ENCODE measurements around the gene SCAMP4. TPM values are rescaled to one million over a fixed set of nuclear protein-coding genes. Genes with fewer than 3 reads are reported as not detected.

Gene SCAMP4
- total and polyA plus RNA-seq, 7 experiments from 2014 or later: 11.8 to 35.5 (median 19.7) TPM

DNA sequence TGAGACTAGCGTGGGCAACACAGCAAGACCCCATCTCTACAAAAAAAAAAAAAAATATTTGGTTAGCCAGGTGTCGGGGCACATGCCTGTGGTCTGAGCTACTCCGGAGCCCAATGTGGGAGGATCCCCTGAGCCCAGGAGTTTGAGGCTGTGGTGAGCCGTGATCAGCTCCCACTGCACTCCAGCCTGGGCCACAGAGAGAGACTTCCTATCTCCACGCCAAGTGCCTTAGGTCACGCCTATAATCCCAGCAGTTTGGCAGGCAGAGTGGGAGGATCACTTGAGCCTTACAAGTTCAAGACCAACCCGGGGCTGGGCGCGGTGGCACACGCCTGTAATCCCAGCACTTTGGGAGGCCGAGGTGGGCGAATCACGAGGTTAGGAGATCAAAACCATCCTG lies 8.7 kb upstream of the SCAMP4 start:
- Histone ChIP-seq H3K36me3 (ENCODE audit: control insufficient read depth in 2 of 3, insufficient read depth in 3 of 3, low read length in 3 of 3) (no peaks in the 10 kb centered on the region), H3K27me3 (ENCODE audit: control insufficient read depth in 2 of 2, insufficient read depth in 2 of 2, low read length in 2 of 2) (no peaks in the 10 kb centered on the region), H3K4me3 (ENCODE audit: low read length) (peak overlapping the region; percentile 13), H3K9me3 (ENCODE audit: control insufficient read depth in 2 of 3, low read length in 3 of 3) (no peaks in the 10 kb centered on the region), H3K4me1 (ENCODE audit: control insufficient read depth in 2 of 2, insufficient read depth in 2 of 2, low read length in 2 of 2) (peaks cover 16 to 29% of the 10 kb centered on the region in 2 donors), H3K27ac (ENCODE audit: low read depth, low read length) (peak overlapping the region; percentile 65)
- Mint-ChIP-seq H3K27me3 (no peaks in the 10 kb centered on the region), H3K36me3 (no peaks in the 10 kb centered on the region), H3K4me3 (peak overlapping the region; percentile 82 to 93 (median 88)), H3K4me1 (peaks cover 10 to 46% (median 32%) of the 10 kb centered on the region in 7 donors), H3K27ac (peak overlapping the region in 7 of 9 donors; percentile 70 to 99 (median 97)), H3K9me3 (no peaks in the 10 kb centered on the region)
- intact Hi-C loops (cut with micrococcal nuclease): loop anchor here in 1 of 2 donors (2.0 kb wide), 1 partner anchor 32 kb away; no protein-coding TSS in a partner anchor
- CTCF ChIA-PET: interaction anchor here (0.6 to 2.4 kb wide), 4 partner anchors 20 to 887 kb away, joined by 3 to 7 read pairs (median 4); partner anchors contain the start of gene SGTA
- ATAC-seq (no peak), DNase-seq (no peak)
- POLR2A ChIA-PET: interaction anchor here (0.5 to 7.4 kb wide), 11 partner anchors 12 to 423 kb away, joined by 3 to 57 read pairs (median 3); partner anchors contain the start of gene ABHD17A

GRCh38 chr19:1901940-1902404 lies 3.2 kb upstream of the SCAMP4 start:
- Mint-ChIP-seq H3K4me1 (peaks cover 14 to 47% (median 31%) of the 10 kb centered on the region in 7 donors), H3K4me3 (no peak overlapping the region), H3K36me3 (no peaks in the 10 kb centered on the region), H3K27me3 (no peaks in the 10 kb centered on the region), H3K27ac (peak overlapping the region in 2 of 9 donors; percentile 25 to 32), H3K9me3 (peaks cover 0 to 2% (median 0%) of the 10 kb centered on the region in 11 donors)
- H3K4me3 ChIP-seq (ENCODE audit: low read length): no peak overlapping the region
- POLR2A ChIA-PET: interaction anchor here (0.6 to 1.2 kb wide), 2 partner anchors 36 to 48 kb away, joined by 3 read pairs; no protein-coding TSS in a partner anchor
- H3K9me3 ChIP-seq (ENCODE audit: control insufficient read depth in 2 of 3, low read length in 3 of 3): no peaks in the 10 kb centered on the region
- H3K27ac ChIP-seq (ENCODE audit: low read depth, low read length): no peak overlapping the region
- H3K4me1 ChIP-seq (ENCODE audit: control insufficient read depth in 2 of 2, insufficient read depth in 2 of 2, low read length in 2 of 2): peaks cover 10 to 20% of the 10 kb centered on the region in 2 donors
- ATAC-seq (peak; percentile 4), DNase-seq (no peak)
- CTCF ChIA-PET: interaction anchor here (0.6 to 1.2 kb wide), 3 partner anchors 37 to 193 kb away, joined by 3 to 4 read pairs (median 3); no protein-coding TSS in a partner anchor
- intact Hi-C loops (cut with micrococcal nuclease): no loop called here
- no peaks in the 10 kb centered on the region for H3K36me3 ChIP-seq (ENCODE audit: control insufficient read depth in 2 of 3, insufficient read depth in 3 of 3, low read length in 3 of 3)
- H3K27me3 ChIP-seq (ENCODE audit: control insufficient read depth in 2 of 2, insufficient read depth in 2 of 2, low read length in 2 of 2): no peaks in the 10 kb centered on the region

GRCh38 chr19:1902923-1903322 lies 2.3 kb upstream of the SCAMP4 start:
- no peaks in the 10 kb centered on the region for H3K27me3 Mint-ChIP-seq
- ATAC-seq: no peak
- H3K4me1 ChIP-seq (ENCODE audit: control insufficient read depth in 2 of 2, insufficient read depth in 2 of 2, low read length in 2 of 2): peaks cover 10 to 13% of the 10 kb centered on the region in 2 donors
- no peak overlapping the region for H3K4me3 ChIP-seq (ENCODE audit: low read length)
- peak overlapping the region in 8 of 9 donors; percentile 67 to 96 (median 83) for H3K27ac Mint-ChIP-seq
- intact Hi-C loops (cut with micrococcal nuclease): no loop called here
- no peak for DNase-seq
- peaks cover 0 to 2% (median 0%) of the 10 kb centered on the region in 11 donors for H3K9me3 Mint-ChIP-seq
- H3K9me3 ChIP-seq (ENCODE audit: control insufficient read depth in 2 of 3, low read length in 3 of 3): no peaks in the 10 kb centered on the region
- peak overlapping the region in 5 of 10 donors; percentile 41 to 93 (median 67) for H3K4me3 Mint-ChIP-seq
- H3K4me1 Mint-ChIP-seq: peaks cover 9 to 43% (median 24%) of the 10 kb centered on the region in 7 donors
- no peaks in the 10 kb centered on the region for H3K36me3 Mint-ChIP-seq
- ChIA-PET CTCF (interaction anchor here (0.6 to 1.3 kb wide), 4 partner anchors 37 to 1838 kb away, joined by 3 to 4 read pairs (median 3); no protein-coding TSS in a partner anchor), POLR2A (interaction anchor here (0.5 to 1.6 kb wide), 7 partner anchors 9 to 1845 kb away, joined by 3 to 4 read pairs (median 3); a partner anchor contains a TSS)
- no peaks in the 10 kb centered on the region for H3K36me3 ChIP-seq (ENCODE audit: control insufficient read depth in 2 of 3, insufficient read depth in 3 of 3, low read length in 3 of 3)
- H3K27ac ChIP-seq (ENCODE audit: low read depth, low read length): peak overlapping the region; percentile 37
- no peaks in the 10 kb centered on the region for H3K27me3 ChIP-seq (ENCODE audit: control insufficient read depth in 2 of 2, insufficient read depth in 2 of 2, low read length in 2 of 2)

GRCh38 chr19:1904860-1905109 lies 414 bp upstream of the SCAMP4 start:
- no peaks in the 10 kb centered on the region for H3K36me3 Mint-ChIP-seq
- POLR2A ChIA-PET: interaction anchor here (0.8 to 1.6 kb wide), 5 partner anchors 19 to 354 kb away, joined by 3 to 11 read pairs (median 5); partner anchors contain the start of gene ABHD17A
- H3K9me3 ChIP-seq (ENCODE audit: control insufficient read depth in 2 of 3, low read length in 3 of 3): no peaks in the 10 kb centered on the region
- H3K36me3 ChIP-seq (ENCODE audit: control insufficient read depth in 2 of 3, insufficient read depth in 3 of 3, low read length in 3 of 3): no peaks in the 10 kb centered on the region
- CTCF ChIA-PET: interaction anchor here (0.7 to 1.1 kb wide), 3 partner anchors 30 to 909 kb away, joined by 3 to 6 read pairs (median 3); no protein-coding TSS in a partner anchor
- no peaks in the 10 kb centered on the region for H3K27me3 ChIP-seq (ENCODE audit: control insufficient read depth in 2 of 2, insufficient read depth in 2 of 2, low read length in 2 of 2)
- DNase-seq (no peak), ATAC-seq (no peak)
- H3K27ac Mint-ChIP-seq: peak overlapping the region; percentile 67 to 96 (median 88)
- H3K4me3 Mint-ChIP-seq: peak overlapping the region; percentile 14 to 95 (median 84)
- peak overlapping the region; percentile 26 for H3K27ac ChIP-seq (ENCODE audit: low read depth, low read length)
- no peaks in the 10 kb centered on the region for H3K27me3 Mint-ChIP-seq
- H3K4me3 ChIP-seq (ENCODE audit: low read length): no peak overlapping the region
- H3K9me3 Mint-ChIP-seq: peaks cover 0 to 2% (median 0%) of the 10 kb centered on the region in 11 donors
- H3K4me1 Mint-ChIP-seq: peaks cover 9 to 52% (median 36%) of the 10 kb centered on the region in 7 donors
- H3K4me1 ChIP-seq (ENCODE audit: control insufficient read depth in 2 of 2, insufficient read depth in 2 of 2, low read length in 2 of 2): peaks cover 10% of the 10 kb centered on the region in 2 donors
- intact Hi-C loops (cut with micrococcal nuclease): loop anchor here (1.0 kb wide), 11 partner anchors 7 to 414 kb away; partner anchors contain the start of genes ABHD17A (in 1 of the 2), AP3D1 (in 1 of the 2), IZUMO4 (in 1 of the 2) and MOB3A (in 1 of the 2)

DNA sequence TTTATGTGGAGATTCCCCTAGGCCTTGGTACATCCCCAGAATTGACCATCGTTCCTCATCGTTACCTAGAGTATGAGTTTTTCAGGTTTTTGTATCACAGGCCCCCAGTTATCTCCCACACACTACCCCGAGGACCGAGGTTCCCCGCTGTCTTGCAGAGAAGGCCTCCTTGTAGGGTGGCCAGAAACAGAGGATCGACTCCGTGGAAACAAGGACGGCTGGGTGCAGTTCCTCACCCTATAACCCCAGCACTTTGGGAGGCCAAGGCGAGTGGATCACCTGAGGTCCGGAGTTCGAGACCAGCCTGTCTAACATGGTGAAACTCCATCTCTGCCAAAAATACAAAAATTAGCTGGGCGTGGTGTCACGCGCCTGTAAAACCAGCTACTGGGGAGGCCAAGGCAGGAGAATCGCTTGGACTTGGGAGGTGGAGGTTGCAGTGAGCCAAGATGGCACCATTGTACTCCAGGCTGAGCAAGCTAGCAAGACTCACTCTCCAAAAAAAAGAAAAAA lies 720 bp downstream of the SCAMP4 start:
- intact Hi-C loops (cut with micrococcal nuclease): loop anchor here (1.0 kb wide), 11 partner anchors 9 to 416 kb away; partner anchors contain the start of genes ABHD17A (in 1 of the 2), AP3D1 (in 1 of the 2), IZUMO4 (in 1 of the 2) and MOB3A (in 1 of the 2)
- H3K27ac ChIP-seq (ENCODE audit: low read depth, low read length): peak overlapping the region; percentile 75
- H3K27me3 ChIP-seq (ENCODE audit: control insufficient read depth in 2 of 2, insufficient read depth in 2 of 2, low read length in 2 of 2): no peaks in the 10 kb centered on the region
- H3K9me3 ChIP-seq (ENCODE audit: control insufficient read depth in 2 of 3, low read length in 3 of 3): no peaks in the 10 kb centered on the region
- H3K36me3 Mint-ChIP-seq: peaks cover 0 to 4% (median 0%) of the 10 kb centered on the region in 5 donors
- H3K9me3 Mint-ChIP-seq: peaks cover 0 to 2% (median 0%) of the 10 kb centered on the region in 11 donors
- peak overlapping the region in 8 of 9 donors; percentile 77 to 96 (median 91) for H3K27ac Mint-ChIP-seq
- peak overlapping the region; percentile 70 for H3K4me3 ChIP-seq (ENCODE audit: low read length)
- DNase-seq: no peak
- ChIA-PET CTCF (interaction anchor here (0.6 to 1.2 kb wide), 2 partner anchors 14 to 41 kb away, joined by 3 read pairs; no protein-coding TSS in a partner anchor), POLR2A (interaction anchor here (0.8 to 2.3 kb wide), 6 partner anchors 8 to 41 kb away, joined by 3 to 6 read pairs (median 4); partner anchors contain the start of gene ABHD17A)
- no peaks in the 10 kb centered on the region for H3K36me3 ChIP-seq (ENCODE audit: control insufficient read depth in 2 of 3, insufficient read depth in 3 of 3, low read length in 3 of 3)
- H3K4me3 Mint-ChIP-seq: peak overlapping the region; percentile 88 to 96 (median 92)
- peaks cover 10% of the 10 kb centered on the region in 2 donors for H3K4me1 ChIP-seq (ENCODE audit: control insufficient read depth in 2 of 2, insufficient read depth in 2 of 2, low read length in 2 of 2)
- H3K4me1 Mint-ChIP-seq: peaks cover 15 to 60% (median 40%) of the 10 kb centered on the region in 7 donors
- H3K27me3 Mint-ChIP-seq: no peaks in the 10 kb centered on the region
- no peak for ATAC-seq

DNA sequence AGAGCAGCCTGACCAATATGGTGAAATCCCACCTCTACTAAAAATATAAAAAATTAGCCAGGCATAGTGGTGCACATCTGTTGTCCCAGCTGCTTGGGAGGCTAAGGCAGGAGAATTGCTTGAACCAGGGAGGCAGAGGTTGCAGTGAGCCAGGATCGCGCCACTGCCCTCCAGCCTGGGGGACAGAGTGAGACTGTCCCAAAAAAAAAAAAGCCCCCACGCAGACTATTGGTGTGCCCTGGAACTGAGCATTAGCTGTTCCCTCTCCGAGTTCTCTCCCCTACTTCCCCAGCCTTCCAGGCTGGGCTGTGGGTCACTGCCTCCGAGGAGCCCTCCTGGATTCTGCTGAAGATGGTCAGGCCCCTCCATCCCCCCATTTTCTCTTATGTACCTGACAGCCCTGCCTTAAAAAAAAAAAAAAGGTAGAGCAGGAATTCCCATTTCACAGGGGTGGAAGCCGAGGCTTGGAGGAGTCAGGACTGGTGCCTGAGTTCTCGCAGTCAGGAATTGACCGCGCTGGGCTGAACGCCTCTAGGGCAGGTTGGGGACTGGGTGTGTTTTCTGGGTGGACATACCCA lies 1.9 kb downstream of the SCAMP4 start:
- H3K36me3 ChIP-seq (ENCODE audit: control insufficient read depth in 2 of 3, insufficient read depth in 3 of 3, low read length in 3 of 3): peaks cover 0 to 3% (median 0%) of the 10 kb centered on the region in 3 experiments
- H3K4me1 ChIP-seq (ENCODE audit: control insufficient read depth in 2 of 2, insufficient read depth in 2 of 2, low read length in 2 of 2): peaks cover 10% of the 10 kb centered on the region in 2 donors
- peak overlapping the region in 5 of 10 donors; percentile 14 to 93 (median 47) for H3K4me3 Mint-ChIP-seq
- no peaks in the 10 kb centered on the region for H3K9me3 ChIP-seq (ENCODE audit: control insufficient read depth in 2 of 3, low read length in 3 of 3)
- DNase-seq (no peak), ATAC-seq (no peak)
- peaks cover 15 to 60% (median 39%) of the 10 kb centered on the region in 7 donors for H3K4me1 Mint-ChIP-seq
- no peaks in the 10 kb centered on the region for H3K27me3 ChIP-seq (ENCODE audit: control insufficient read depth in 2 of 2, insufficient read depth in 2 of 2, low read length in 2 of 2)
- no peaks in the 10 kb centered on the region for H3K27me3 Mint-ChIP-seq
- H3K4me3 ChIP-seq (ENCODE audit: low read length): no peak overlapping the region
- H3K9me3 Mint-ChIP-seq: peaks cover 0 to 2% (median 0%) of the 10 kb centered on the region in 11 donors
- intact Hi-C loops (cut with micrococcal nuclease): no loop called here
- peak overlapping the region in 1 of 9 donors; percentile 49 for H3K27ac Mint-ChIP-seq
- ChIA-PET CTCF (no interaction called here), POLR2A (interaction anchor here (2.3 kb wide), 1 partner anchor 31 kb away, joined by 5 read pairs; no protein-coding TSS in a partner anchor)
- no peak overlapping the region for H3K27ac ChIP-seq (ENCODE audit: low read depth, low read length)
- peaks cover 0 to 4% (median 0%) of the 10 kb centered on the region in 5 donors for H3K36me3 Mint-ChIP-seq
